IPS DF 4.7 (cell line): Measurements from ENCODE around the gene SOCS3.
"Not testable (repeated sequence)": the region's sequence is repeated elsewhere in the genome, so short reads cannot be mapped to it uniquely, and the experiment has no call there.

Source experiments
- DNase-seq: peaks from one replicate; pipeline ENCODE4 v3.0.0-alpha.2; 2013; ENCODE audit warnings: low spot score; ENCODE audit errors: extremely low read depth

SOCS3 gene

DNA sequence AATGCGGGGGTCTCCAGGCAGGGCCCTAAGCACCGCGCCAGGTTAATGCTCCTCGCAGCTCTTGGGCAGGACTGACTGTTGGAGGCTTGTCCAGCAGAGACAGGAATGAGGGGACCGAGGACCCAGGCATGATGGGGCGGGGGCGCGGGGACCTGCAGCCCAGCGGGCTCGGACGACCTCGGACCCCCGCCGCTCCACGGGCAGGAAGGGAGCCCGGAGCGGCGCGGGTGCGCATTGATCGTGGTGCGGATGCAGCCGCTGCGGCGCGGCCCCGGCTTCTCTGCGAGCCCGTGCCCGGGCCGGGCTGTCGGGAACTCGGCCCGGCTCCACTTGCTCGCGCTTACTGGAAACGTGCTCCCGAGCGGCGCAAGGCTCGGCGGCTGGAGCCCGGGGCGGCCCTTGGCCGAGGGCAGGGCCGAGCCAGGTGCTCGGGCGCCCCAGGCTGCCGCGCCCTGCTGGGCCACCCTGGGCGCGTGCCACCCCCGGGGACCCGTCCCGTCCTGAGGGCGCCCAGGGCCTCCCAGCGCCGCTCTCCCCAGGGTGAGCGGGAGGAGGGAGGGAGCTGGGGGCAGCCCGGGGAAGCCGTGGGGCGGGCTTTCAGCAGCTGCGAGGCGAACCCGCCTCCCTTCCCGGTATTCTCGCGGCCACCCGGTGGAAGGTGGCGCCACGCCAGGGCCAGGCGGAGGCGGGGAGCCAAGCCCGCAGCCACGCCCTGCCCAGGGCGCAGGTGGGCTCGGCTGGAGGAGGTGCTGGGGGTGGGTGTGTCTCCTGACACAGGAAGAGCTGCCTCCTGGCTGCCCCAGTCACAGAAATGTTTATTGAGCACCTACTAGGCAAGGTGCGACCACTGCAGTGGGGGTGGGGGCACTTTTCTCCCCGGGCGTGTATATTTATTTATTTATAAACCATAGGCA lies 45.9 kb downstream of the SOCS3 start:
- DNase-seq, result no peak

DNA sequence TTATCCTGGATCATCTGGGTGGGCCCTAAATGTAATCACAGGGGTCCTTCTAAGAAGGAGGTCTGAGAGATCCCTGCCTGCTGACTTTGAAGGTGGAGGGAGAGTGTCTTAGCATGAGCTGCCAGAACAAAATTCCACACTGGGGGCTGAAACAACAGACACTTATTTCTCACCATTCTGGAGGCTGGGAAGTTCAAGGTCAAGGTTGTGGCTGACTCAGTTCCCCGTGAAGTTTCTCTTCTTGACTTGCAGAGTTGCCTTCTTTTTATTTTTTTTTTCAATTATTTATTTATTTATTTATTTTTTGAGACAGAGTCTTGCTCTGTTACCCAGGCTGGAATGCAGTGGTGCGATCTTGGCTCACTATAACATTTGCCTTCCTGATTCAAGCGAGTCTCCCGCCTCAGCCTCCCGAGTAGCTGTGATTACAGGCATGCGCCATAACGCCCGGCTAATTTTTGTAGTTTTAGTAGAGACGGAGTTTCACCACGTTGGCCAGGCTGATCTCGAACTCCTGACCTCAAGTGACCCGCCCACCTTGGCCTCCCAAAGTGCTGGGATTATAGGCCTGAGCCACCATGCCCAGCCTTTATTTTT lies 50.1 kb downstream of the SOCS3 start:
- not testable (repeated sequence) for DNase-seq

GRCh38 chr17:78307887-78308638 lies 51.8 kb downstream of the SOCS3 start:
- DNase-seq, result no peak

DNA sequence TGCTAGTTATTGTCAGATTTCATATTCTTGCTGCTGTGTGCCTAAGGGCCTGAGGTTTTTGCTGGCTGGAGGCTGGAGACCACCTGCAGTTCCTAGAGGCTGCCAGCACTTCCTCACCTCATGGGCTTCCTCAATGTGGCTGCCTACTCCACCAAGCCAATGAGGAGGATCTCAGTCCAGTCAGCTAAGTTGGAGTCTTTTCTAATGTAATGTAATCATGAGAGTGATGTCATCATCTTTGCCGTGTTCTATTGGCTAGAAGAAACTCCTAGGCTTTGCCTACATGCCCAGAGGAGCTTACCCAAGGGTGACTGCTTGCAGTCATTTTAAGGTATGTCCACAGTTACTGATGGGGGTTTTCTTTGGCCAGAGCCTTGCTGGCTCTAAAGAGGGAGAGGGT lies 53.0 kb downstream of the SOCS3 start:
- DNase-seq, result no peak
